Measurements from ENCODE around the gene ATP2B3. TPM values are rescaled to one million over a fixed set of nuclear protein-coding genes. Genes with fewer than 3 reads are reported as not detected.

ATP2B3 gene
- total and polyA plus RNA-seq, 2 experiments from 2014 or later: 0.17 TPM; not detected in 1

GRCh38 chrX:153470411-153471363 lies 46.8 kb upstream of the ATP2B3 start, which contains the start of gene HAUS7:
TSS of gene HAUS7 (minus strand) at chrX:153470576. CDS start at chrX:153470557, 19 bp downstream.
- no peaks in the 10 kb centered on the region for H4K20me1 ChIP-seq (replicated peaks; ENCODE audit: insufficient read depth)
- no peaks in the 10 kb centered on the region for H3K79me2 ChIP-seq (replicated peaks; ENCODE audit: insufficient read depth)
- H3F3A ChIP-seq (replicated peaks; ENCODE audit: low read depth): no peaks in the 10 kb centered on the region
- H2AFZ ChIP-seq: no peak within 1 kb of the TSS
- peak; percentile 80 for ATAC-seq
- no peak within 1 kb of the TSS for H3K27ac ChIP-seq (ENCODE audit: low read depth)
- H3K9me3 Mint-ChIP-seq: no peaks in the 10 kb centered on the region; the same call in 2 of the 3 replicates
- TF ChIP-seq CTCF (conservative IDR thresholded peaks at IDR 0.05; ENCODE audit: low read depth in 2 of 2) (peak; percentile 50 to 88), JUNB (IDR thresholded peaks at IDR 0.05; ENCODE audit: unreplicated experiment) (no peak), STAT1 (IDR thresholded peaks at IDR 0.05; ENCODE audit: unreplicated experiment) (no peak), POLR2AphosphoS5 (IDR thresholded peaks at IDR 0.05; ENCODE audit: low read depth) (peak; percentile 48; the same call in 1 of the 2 replicates), CREB1 (CRISPR knock-in tag; IDR thresholded peaks at IDR 0.05; ENCODE audit: low read depth) (peak; percentile 94)
- H3K36me3 Mint-ChIP-seq (ENCODE audit: low read depth): peaks cover 5% of the 10 kb centered on the region; the same call in 1 of the 3 replicates
- no peaks in the 10 kb centered on the region for H3K36me3 ChIP-seq (ENCODE audit: insufficient read depth)
- H3K27ac Mint-ChIP-seq: no peak within 1 kb of the TSS
- H3K4me2 ChIP-seq: peak within 1 kb of the TSS; percentile 79
- peak within 1 kb of the TSS; percentile 72 for H3K4me3 ChIP-seq
- H3K4me1 Mint-ChIP-seq: peaks cover 4% of the 10 kb centered on the region; the same call in 2 of the 3 replicates
- H3K27me3 Mint-ChIP-seq (ENCODE audit: insufficient read depth, low read depth, poor library complexity): peaks cover 19% of the 10 kb centered on the region
- no peaks in the 10 kb centered on the region for H3K9me2 ChIP-seq (ENCODE audit: insufficient read depth)
- peak within 1 kb of the TSS; percentile 85 for H3K4me3 Mint-ChIP-seq
- H3K4me1 ChIP-seq (ENCODE audit: insufficient read depth): no peaks in the 10 kb centered on the region
- peaks cover 8% of the 10 kb centered on the region for H3K27me3 ChIP-seq (ENCODE audit: insufficient read depth)
- DNase-seq (ENCODE audit: low spot score): peak; percentile 81

DNA sequence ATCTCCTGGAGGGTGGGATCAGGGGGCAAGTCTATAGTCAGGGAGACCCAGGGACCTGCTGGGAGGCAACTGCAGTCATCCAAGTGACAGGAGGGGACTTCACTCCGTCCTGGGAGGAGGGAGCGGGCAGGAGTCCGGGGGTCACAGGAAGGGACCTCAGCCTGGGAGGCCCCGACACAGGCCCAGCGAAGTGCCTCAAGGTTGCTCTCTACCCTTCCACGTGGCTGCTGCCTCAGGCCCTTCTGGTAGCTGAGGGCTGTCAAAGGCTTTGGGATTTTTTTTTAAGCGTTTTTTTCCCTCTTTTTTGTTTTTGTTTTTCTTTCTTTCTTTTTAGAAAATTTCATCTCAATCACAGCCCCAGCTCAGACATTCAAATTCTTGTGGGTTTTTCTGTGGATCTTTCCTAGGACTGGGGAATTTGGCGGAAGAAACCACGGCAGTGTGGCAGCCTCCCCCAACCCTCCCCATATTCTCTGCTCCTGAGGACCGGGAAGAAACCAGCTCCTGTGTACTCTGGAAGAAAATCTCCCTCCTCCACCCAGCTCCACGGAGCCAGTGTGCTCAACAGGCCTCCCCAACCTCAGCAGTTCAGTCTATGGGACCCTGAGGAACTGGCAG lies 45.7 kb upstream of the ATP2B3 start:
- no peak for DNase-seq (ENCODE audit: low spot score)
- H3K9me3 Mint-ChIP-seq: no peaks in the 10 kb centered on the region; the same call in 2 of the 3 replicates
- Histone ChIP-seq H4K20me1 (replicated peaks; ENCODE audit: insufficient read depth) (no peaks in the 10 kb centered on the region), H3K4me1 (ENCODE audit: insufficient read depth) (no peaks in the 10 kb centered on the region), H3F3A (replicated peaks; ENCODE audit: low read depth) (no peaks in the 10 kb centered on the region), H3K9me2 (ENCODE audit: insufficient read depth) (no peaks in the 10 kb centered on the region), H3K4me2 (no peak overlapping the region), H3K36me3 (ENCODE audit: insufficient read depth) (no peaks in the 10 kb centered on the region), H3K79me2 (replicated peaks; ENCODE audit: insufficient read depth) (no peaks in the 10 kb centered on the region), H3K27ac (ENCODE audit: low read depth) (no peak overlapping the region), H3K27me3 (ENCODE audit: insufficient read depth) (peaks cover 15% of the 10 kb centered on the region), H2AFZ (no peak overlapping the region), H3K4me3 (no peak overlapping the region)
- no peak overlapping the region; the same call in 2 of the 3 replicates for H3K4me3 Mint-ChIP-seq
- H3K27ac Mint-ChIP-seq: no peak overlapping the region
- no peak for ATAC-seq
- H3K4me1 Mint-ChIP-seq: peaks cover 10% of the 10 kb centered on the region; the same call in 2 of the 3 replicates
- H3K36me3 Mint-ChIP-seq (ENCODE audit: low read depth): peaks cover 5% of the 10 kb centered on the region; the same call in 1 of the 3 replicates
- peaks cover 28% of the 10 kb centered on the region for H3K27me3 Mint-ChIP-seq (ENCODE audit: insufficient read depth, low read depth, poor library complexity)
- TF ChIP-seq CTCF (conservative IDR thresholded peaks at IDR 0.05; ENCODE audit: low read depth in 2 of 2): no peak
- TF ChIP-seq EZH2phosphoT487 (IDR thresholded peaks at IDR 0.05; ENCODE audit: unreplicated experiment): no peak
- no peak for TF ChIP-seq STAT1 (IDR thresholded peaks at IDR 0.05; ENCODE audit: unreplicated experiment)
- TF ChIP-seq ZNF331 (CRISPR knock-in tag; IDR thresholded peaks at IDR 0.05; ENCODE audit: low read depth): no peak
- no peak for TF ChIP-seq ZNF114 (CRISPR knock-in tag; IDR thresholded peaks at IDR 0.05)
- TF ChIP-seq NANOG (IDR thresholded peaks at IDR 0.05; ENCODE audit: borderline replicate concordance): no peak
- TF ChIP-seq CREB1 (CRISPR knock-in tag; IDR thresholded peaks at IDR 0.05; ENCODE audit: low read depth): no peak
- no peak for TF ChIP-seq POLR2AphosphoS5 (IDR thresholded peaks at IDR 0.05; ENCODE audit: low read depth)
- TF ChIP-seq, protein P1, sequence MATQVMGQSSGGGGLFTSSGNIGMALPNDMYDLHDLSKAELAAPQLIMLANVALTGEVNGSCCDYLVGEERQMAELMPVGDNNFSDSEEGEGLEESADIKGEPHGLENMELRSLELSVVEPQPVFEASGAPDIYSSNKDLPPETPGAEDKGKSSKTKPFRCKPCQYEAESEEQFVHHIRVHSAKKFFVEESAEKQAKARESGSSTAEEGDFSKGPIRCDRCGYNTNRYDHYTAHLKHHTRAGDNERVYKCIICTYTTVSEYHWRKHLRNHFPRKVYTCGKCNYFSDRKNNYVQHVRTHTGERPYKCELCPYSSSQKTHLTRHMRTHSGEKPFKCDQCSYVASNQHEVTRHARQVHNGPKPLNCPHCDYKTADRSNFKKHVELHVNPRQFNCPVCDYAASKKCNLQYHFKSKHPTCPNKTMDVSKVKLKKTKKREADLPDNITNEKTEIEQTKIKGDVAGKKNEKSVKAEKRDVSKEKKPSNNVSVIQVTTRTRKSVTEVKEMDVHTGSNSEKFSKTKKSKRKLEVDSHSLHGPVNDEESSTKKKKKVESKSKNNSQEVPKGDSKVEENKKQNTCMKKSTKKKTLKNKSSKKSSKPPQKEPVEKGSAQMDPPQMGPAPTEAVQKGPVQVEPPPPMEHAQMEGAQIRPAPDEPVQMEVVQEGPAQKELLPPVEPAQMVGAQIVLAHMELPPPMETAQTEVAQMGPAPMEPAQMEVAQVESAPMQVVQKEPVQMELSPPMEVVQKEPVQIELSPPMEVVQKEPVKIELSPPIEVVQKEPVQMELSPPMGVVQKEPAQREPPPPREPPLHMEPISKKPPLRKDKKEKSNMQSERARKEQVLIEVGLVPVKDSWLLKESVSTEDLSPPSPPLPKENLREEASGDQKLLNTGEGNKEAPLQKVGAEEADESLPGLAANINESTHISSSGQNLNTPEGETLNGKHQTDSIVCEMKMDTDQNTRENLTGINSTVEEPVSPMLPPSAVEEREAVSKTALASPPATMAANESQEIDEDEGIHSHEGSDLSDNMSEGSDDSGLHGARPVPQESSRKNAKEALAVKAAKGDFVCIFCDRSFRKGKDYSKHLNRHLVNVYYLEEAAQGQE (IDR thresholded peaks at IDR 0.05; ENCODE audit: unreplicated experiment): no peak
- TF ChIP-seq JUNB (IDR thresholded peaks at IDR 0.05; ENCODE audit: unreplicated experiment): no peak

Measured in GM23338 (cell line).